Natural killer cell (primary cell): Measurements from ENCODE around the gene TDRKH. TPM values are rescaled to one million over a fixed set of nuclear protein-coding genes. Genes with fewer than 3 reads are reported as not detected.

Experiments
- ATAC-seq, 3 donors: fragments of 150-1000 bp in 2 of 3; fragments of 200-7000 bp in 1 of 3; cut with Tn5 transposase; 1 replicate in 1 of 3; 2 replicates in 2 of 3; pipeline ENCODE4 v1.10.0; 2021; ENCODE audit warnings: mild to moderate bottlenecking in 2 of 3, moderate library complexity in 2 of 3
- DNase-seq, 2 donors: peaks; one replicate each; pipeline versions ENCODE4 v3.0.0 to v3.0.0-alpha.2; 2013 to 2021; ENCODE audit warnings: mixed read lengths in 1 of 2
- H3K27ac ChIP-seq: one replicate; pipeline ENCODE4 v1.5.1; 2013; ENCODE audit warnings: mild to moderate bottlenecking, low read length
- H3K27me3 ChIP-seq: one replicate; pipeline ENCODE4 v1.6.1; 2013; ENCODE audit warnings: low read length; ENCODE audit not compliant: control insufficient read depth, insufficient read depth
- H3K36me3 ChIP-seq: one replicate; pipeline ENCODE4 v1.6.1; 2013; ENCODE audit warnings: low read length; ENCODE audit not compliant: control insufficient read depth, insufficient read depth
- H3K4me1 ChIP-seq: one replicate; pipeline ENCODE4 v1.6.1; 2013; ENCODE audit warnings: low read length; ENCODE audit not compliant: control insufficient read depth, insufficient read depth
- H3K4me3 ChIP-seq: one replicate; pipeline ENCODE4 v1.5.1; 2013; ENCODE audit warnings: low read length
- H3K9me3 ChIP-seq: one replicate; pipeline ENCODE4 v1.6.1; 2013; ENCODE audit warnings: low read length; ENCODE audit not compliant: control insufficient read depth, insufficient read depth
- H3K27ac Mint-ChIP-seq, 2 donors: one replicate each; pipeline ENCODE4 v1.8.0; 2022; ENCODE audit warnings: mild to moderate bottlenecking in 2 of 2, mixed read lengths in 2 of 2, moderate library complexity in 1 of 2
- H3K27me3 Mint-ChIP-seq, 2 donors: one replicate each; pipeline ENCODE4 v1.8.0; 2022; ENCODE audit warnings: low read depth in 2 of 2, mixed read lengths in 2 of 2
- H3K36me3 Mint-ChIP-seq: one replicate; pipeline ENCODE4 v1.8.0; 2022; ENCODE audit warnings: mixed read lengths
- H3K4me1 Mint-ChIP-seq, 2 donors: one replicate each; pipeline ENCODE4 v1.8.0; 2022; ENCODE audit warnings: mixed read lengths in 2 of 2
- H3K4me3 Mint-ChIP-seq: one replicate; pipeline ENCODE4 v1.8.0; 2022; ENCODE audit warnings: mild to moderate bottlenecking, moderate library complexity, mixed read lengths
- H3K9me3 Mint-ChIP-seq, 2 donors: one replicate each; pipeline ENCODE4 v1.8.0; 2022; ENCODE audit warnings: mixed read lengths in 2 of 2
- WGBS: methylation state at CpG from one replicate; pipeline ENCODE4 v1.1.7; 2013; ENCODE audit warnings: missing lambda C conversion rate; ENCODE audit not compliant: insufficient coverage; 5-methylcytosine and 5-hydroxymethylcytosine counted together
- intact Hi-C: fragments of 100-400 bp; cut with micrococcal nuclease; formaldehyde crosslinking; loops from one replicate; pipeline ENCODE4 v1.14.2; 2022
- total RNA-seq, 4 donors: library from RNA; stranded (reverse); fragments of 120-200 nt in 1 of 4; gene quantifications; one replicate each; pipeline versions ENCODE4 v1.2.3 to v1.2.4, GENCODE V29; 2013 to 2022
- TF ChIP-seq, protein P1 (sequence below): fragments of 200-600 bp; IDR thresholded peaks from one replicate; pipeline ENCODE4 v1.8.0; 2022; ENCODE audit warnings: antibody characterized with exemption

Gene TDRKH
- total RNA-seq, 3 donors from 2014 or later (not counting 1 experiment from before 2014, with no cell fraction given): 6.3 to 14.5 (median 8.0) TPM

DNA sequence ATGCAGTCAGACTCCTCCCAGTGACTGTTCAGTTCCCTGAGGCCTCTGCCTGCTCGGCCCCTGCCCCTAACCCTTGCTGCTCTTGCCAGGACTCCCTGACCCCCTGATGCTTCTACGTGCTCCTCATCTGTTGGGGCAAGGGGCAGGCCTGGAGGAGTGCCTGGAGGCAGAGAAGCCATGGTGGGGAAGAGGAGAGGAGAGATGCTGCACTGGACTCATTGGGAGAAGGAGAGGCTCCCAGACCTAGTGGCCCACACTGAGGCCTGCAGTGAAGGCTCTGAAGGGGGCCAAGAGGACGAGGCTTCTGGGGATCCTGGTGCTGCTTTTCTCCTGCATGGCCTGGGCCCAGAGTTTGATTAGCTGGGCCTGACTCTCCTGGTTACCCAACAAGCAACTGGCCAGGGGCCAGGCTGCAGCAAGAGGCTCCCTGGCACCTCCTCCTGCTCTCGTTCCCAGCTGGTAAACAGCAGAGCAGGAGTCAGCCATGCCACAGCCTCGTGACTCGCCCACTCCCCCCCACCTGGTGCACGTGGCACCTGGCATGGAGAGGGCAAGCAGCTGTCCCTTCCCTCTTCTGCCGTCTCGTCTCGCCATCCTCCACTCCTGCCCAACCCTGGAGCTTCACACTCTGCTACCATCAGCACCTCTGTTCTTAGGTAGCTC is 42.1 kb upstream of the TDRKH start:
- WGBS: 72% methylated on average over 10 of the region's 10 CpGs
- no peak overlapping the region for H3K4me3 Mint-ChIP-seq
- H3K36me3 ChIP-seq: no peaks in the 10 kb centered on the region
- H3K27me3 Mint-ChIP-seq: peaks cover 0 to 11% of the 10 kb centered on the region in 2 donors
- peaks cover 73% of the 10 kb centered on the region for H3K4me1 ChIP-seq
- TF ChIP-seq, protein P1, sequence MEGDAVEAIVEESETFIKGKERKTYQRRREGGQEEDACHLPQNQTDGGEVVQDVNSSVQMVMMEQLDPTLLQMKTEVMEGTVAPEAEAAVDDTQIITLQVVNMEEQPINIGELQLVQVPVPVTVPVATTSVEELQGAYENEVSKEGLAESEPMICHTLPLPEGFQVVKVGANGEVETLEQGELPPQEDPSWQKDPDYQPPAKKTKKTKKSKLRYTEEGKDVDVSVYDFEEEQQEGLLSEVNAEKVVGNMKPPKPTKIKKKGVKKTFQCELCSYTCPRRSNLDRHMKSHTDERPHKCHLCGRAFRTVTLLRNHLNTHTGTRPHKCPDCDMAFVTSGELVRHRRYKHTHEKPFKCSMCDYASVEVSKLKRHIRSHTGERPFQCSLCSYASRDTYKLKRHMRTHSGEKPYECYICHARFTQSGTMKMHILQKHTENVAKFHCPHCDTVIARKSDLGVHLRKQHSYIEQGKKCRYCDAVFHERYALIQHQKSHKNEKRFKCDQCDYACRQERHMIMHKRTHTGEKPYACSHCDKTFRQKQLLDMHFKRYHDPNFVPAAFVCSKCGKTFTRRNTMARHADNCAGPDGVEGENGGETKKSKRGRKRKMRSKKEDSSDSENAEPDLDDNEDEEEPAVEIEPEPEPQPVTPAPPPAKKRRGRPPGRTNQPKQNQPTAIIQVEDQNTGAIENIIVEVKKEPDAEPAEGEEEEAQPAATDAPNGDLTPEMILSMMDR: no peak
- peaks cover 30 to 59% of the 10 kb centered on the region in 2 donors for H3K4me1 Mint-ChIP-seq
- no peak for DNase-seq
- no peak overlapping the region for H3K4me3 ChIP-seq
- no peaks in the 10 kb centered on the region for H3K27me3 ChIP-seq
- no peak overlapping the region for H3K27ac Mint-ChIP-seq
- no peaks in the 10 kb centered on the region for H3K36me3 Mint-ChIP-seq
- ATAC-seq: no peak
- peak overlapping the region; percentile 22 for H3K27ac ChIP-seq
- intact Hi-C loops: no loop called here
- H3K9me3 Mint-ChIP-seq: no peaks in the 10 kb centered on the region
- no peaks in the 10 kb centered on the region for H3K9me3 ChIP-seq

- Mint-ChIP-seq H3K9me3 (no peaks in the 10 kb centered on the region), H3K27me3 (peaks cover 0 to 10% of the 10 kb centered on the region in 2 donors), H3K36me3 (no peaks in the 10 kb centered on the region), H3K27ac (no peak within 1 kb of the TSS), H3K4me1 (peaks cover 21 to 51% of the 10 kb centered on the region in 2 donors), H3K4me3 (peak within 1 kb of the TSS; percentile 13)
- 85% methylated on average over 5 of the region's 5 CpGs for WGBS
- H3K4me3 ChIP-seq: no peak within 1 kb of the TSS
- H3K27ac ChIP-seq: peak within 1 kb of the TSS; percentile 49
- no peaks in the 10 kb centered on the region for H3K36me3 ChIP-seq
- H3K27me3 ChIP-seq: no peaks in the 10 kb centered on the region
- DNase-seq (no peak), ATAC-seq (no peak)
- TF ChIP-seq, protein P1: no peak
- peaks cover 68% of the 10 kb centered on the region for H3K4me1 ChIP-seq
- no peaks in the 10 kb centered on the region for H3K9me3 ChIP-seq
- intact Hi-C loops: no loop called here
Measured at GRCh38 chr1:151831605-151832004, 41.3 kb upstream of the TDRKH start, which contains the start of gene RORC. Gene RORC, minus strand, starts transcription at chr1:151831802. Its CDS starts 38 bp downstream, at chr1:151831764.

- DNase-seq (no peak), ATAC-seq (no peak)
- Histone ChIP-seq H3K4me3 (no peak overlapping the region), H3K27me3 (no peaks in the 10 kb centered on the region), H3K36me3 (no peaks in the 10 kb centered on the region), H3K9me3 (no peaks in the 10 kb centered on the region), H3K4me1 (peaks cover 69% of the 10 kb centered on the region), H3K27ac (peak overlapping the region; percentile 49)
- H3K36me3 Mint-ChIP-seq: no peaks in the 10 kb centered on the region
- intact Hi-C loops: no loop called here
- no peak overlapping the region for H3K27ac Mint-ChIP-seq
- H3K4me3 Mint-ChIP-seq: no peak overlapping the region
- TF ChIP-seq, protein P1: no peak
- peaks cover 17 to 51% of the 10 kb centered on the region in 2 donors for H3K4me1 Mint-ChIP-seq
- peaks cover 0 to 8% of the 10 kb centered on the region in 2 donors for H3K27me3 Mint-ChIP-seq
- H3K9me3 Mint-ChIP-seq: no peaks in the 10 kb centered on the region
- WGBS: 88% methylated on average over 4 of the region's 4 CpGs
Measured at GRCh38 chr1:151831256-151831591, 40.9 kb upstream of the TDRKH start.

- Histone ChIP-seq H3K9me3 (no peaks in the 10 kb centered on the region), H3K4me3 (no peak overlapping the region), H3K4me1 (peaks cover 73% of the 10 kb centered on the region), H3K27ac (peak overlapping the region; percentile 35), H3K27me3 (no peaks in the 10 kb centered on the region), H3K36me3 (no peaks in the 10 kb centered on the region)
- peaks cover 0 to 8% of the 10 kb centered on the region in 2 donors for H3K27me3 Mint-ChIP-seq
- peak overlapping the region; percentile 53 for H3K4me3 Mint-ChIP-seq
- intact Hi-C loops: no loop called here
- 55% methylated on average over 5 of the region's 6 CpGs for WGBS
- DNase-seq (no peak), ATAC-seq (no peak)
- TF ChIP-seq, protein P1: no peak
- peaks cover 17 to 52% of the 10 kb centered on the region in 2 donors for H3K4me1 Mint-ChIP-seq
- peak overlapping the region in 1 of 2 donors; percentile 28 for H3K27ac Mint-ChIP-seq
- no peaks in the 10 kb centered on the region for H3K36me3 Mint-ChIP-seq
- H3K9me3 Mint-ChIP-seq: no peaks in the 10 kb centered on the region
Measured at GRCh38 chr1:151830055-151830454, 39.8 kb upstream of the TDRKH start.
